Endothelial cell (in vitro differentiated cells): Measurements from ENCODE around the gene LRRC55. TPM values are rescaled to one million over a fixed set of nuclear protein-coding genes. Genes with fewer than 3 reads are reported as not detected.

Experiments
- DNase-seq: peaks from one replicate; pipeline ENCODE4 v3.0.0; 2021; ENCODE audit warnings: low spot score
- H3K27ac Mint-ChIP-seq: one replicate; pipeline ENCODE4 v1.8.0; 2021; ENCODE audit warnings: mixed read lengths, inconsistent platforms; ENCODE audit not compliant: unreplicated experiment
- H3K27me3 Mint-ChIP-seq: one replicate; pipeline ENCODE4 v1.8.0; 2021; ENCODE audit warnings: mild to moderate bottlenecking, moderate library complexity, mixed read lengths, inconsistent platforms; ENCODE audit not compliant: unreplicated experiment
- H3K36me3 Mint-ChIP-seq: one replicate; pipeline ENCODE4 v1.8.0; 2021; ENCODE audit warnings: mild to moderate bottlenecking, low read depth, mixed read lengths, inconsistent platforms; ENCODE audit not compliant: unreplicated experiment
- H3K4me1 Mint-ChIP-seq: one replicate; pipeline ENCODE4 v1.8.0; 2021; ENCODE audit warnings: mild to moderate bottlenecking, mixed read lengths, inconsistent platforms; ENCODE audit not compliant: unreplicated experiment
- H3K4me3 Mint-ChIP-seq: one replicate; pipeline ENCODE4 v1.8.0; 2021; ENCODE audit warnings: mild to moderate bottlenecking, mixed read lengths, inconsistent platforms; ENCODE audit not compliant: unreplicated experiment
- H3K9me3 Mint-ChIP-seq: one replicate; pipeline ENCODE4 v1.8.0; 2021; ENCODE audit warnings: mixed read lengths, inconsistent platforms; ENCODE audit not compliant: unreplicated experiment
- total RNA-seq: library from RNA; stranded (reverse); fragmentation: NEBNext Ultra II Directional; extraction: Animal tissue kit (Norgen Biotek cat#: 25700); gene quantifications from one replicate; pipeline ENCODE4 v1.2.1, GENCODE V29; 2021; ENCODE audit not compliant: unreplicated experiment
- TF ChIP-seq, protein P1 (sequence below): fragments of 200-600 bp; sonication (generic); IDR thresholded peaks from one replicate; pipeline ENCODE4 v1.5.0; 2021; ENCODE audit warnings: antibody characterized with exemption; ENCODE audit not compliant: unreplicated experiment

LRRC55 gene
- total RNA-seq, 1 donor from 2014 or later: 4.7 TPM

GRCh38 chr11:57203882-57204480 is 22.2 kb downstream of the LRRC55 start:
- TF ChIP-seq, protein P1, sequence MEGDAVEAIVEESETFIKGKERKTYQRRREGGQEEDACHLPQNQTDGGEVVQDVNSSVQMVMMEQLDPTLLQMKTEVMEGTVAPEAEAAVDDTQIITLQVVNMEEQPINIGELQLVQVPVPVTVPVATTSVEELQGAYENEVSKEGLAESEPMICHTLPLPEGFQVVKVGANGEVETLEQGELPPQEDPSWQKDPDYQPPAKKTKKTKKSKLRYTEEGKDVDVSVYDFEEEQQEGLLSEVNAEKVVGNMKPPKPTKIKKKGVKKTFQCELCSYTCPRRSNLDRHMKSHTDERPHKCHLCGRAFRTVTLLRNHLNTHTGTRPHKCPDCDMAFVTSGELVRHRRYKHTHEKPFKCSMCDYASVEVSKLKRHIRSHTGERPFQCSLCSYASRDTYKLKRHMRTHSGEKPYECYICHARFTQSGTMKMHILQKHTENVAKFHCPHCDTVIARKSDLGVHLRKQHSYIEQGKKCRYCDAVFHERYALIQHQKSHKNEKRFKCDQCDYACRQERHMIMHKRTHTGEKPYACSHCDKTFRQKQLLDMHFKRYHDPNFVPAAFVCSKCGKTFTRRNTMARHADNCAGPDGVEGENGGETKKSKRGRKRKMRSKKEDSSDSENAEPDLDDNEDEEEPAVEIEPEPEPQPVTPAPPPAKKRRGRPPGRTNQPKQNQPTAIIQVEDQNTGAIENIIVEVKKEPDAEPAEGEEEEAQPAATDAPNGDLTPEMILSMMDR: no peak
- no peak for DNase-seq
- Mint-ChIP-seq H3K9me3 (no peaks in the 10 kb centered on the region), H3K27ac (no peak overlapping the region), H3K4me1 (peaks cover 55% of the 10 kb centered on the region), H3K36me3 (peaks cover 6% of the 10 kb centered on the region), H3K27me3 (peaks cover 24% of the 10 kb centered on the region), H3K4me3 (no peak overlapping the region)

- TF ChIP-seq, protein P1: no peak
- peaks cover 23% of the 10 kb centered on the region for H3K27me3 Mint-ChIP-seq
- no peak overlapping the region for H3K27ac Mint-ChIP-seq
- H3K4me3 Mint-ChIP-seq: no peak overlapping the region
- no peak for DNase-seq
- H3K9me3 Mint-ChIP-seq: no peaks in the 10 kb centered on the region
- peaks cover 6% of the 10 kb centered on the region for H3K36me3 Mint-ChIP-seq
- H3K4me1 Mint-ChIP-seq: peaks cover 60% of the 10 kb centered on the region
Observed at GRCh38 chr11:57205041-57205641, 23.4 kb downstream of the LRRC55 start.

- TF ChIP-seq, protein P1: no peak
- H3K4me1 Mint-ChIP-seq: peaks cover 63% of the 10 kb centered on the region
- H3K9me3 Mint-ChIP-seq: no peaks in the 10 kb centered on the region
- peaks cover 31% of the 10 kb centered on the region for H3K27me3 Mint-ChIP-seq
- H3K27ac Mint-ChIP-seq: peak overlapping the region; percentile 79
- peaks cover 6% of the 10 kb centered on the region for H3K36me3 Mint-ChIP-seq
- H3K4me3 Mint-ChIP-seq: peak overlapping the region; percentile 31
- DNase-seq: peak; percentile 48
Observed at GRCh38 chr11:57207168-57207567, 25.4 kb downstream of the LRRC55 start.

DNA sequence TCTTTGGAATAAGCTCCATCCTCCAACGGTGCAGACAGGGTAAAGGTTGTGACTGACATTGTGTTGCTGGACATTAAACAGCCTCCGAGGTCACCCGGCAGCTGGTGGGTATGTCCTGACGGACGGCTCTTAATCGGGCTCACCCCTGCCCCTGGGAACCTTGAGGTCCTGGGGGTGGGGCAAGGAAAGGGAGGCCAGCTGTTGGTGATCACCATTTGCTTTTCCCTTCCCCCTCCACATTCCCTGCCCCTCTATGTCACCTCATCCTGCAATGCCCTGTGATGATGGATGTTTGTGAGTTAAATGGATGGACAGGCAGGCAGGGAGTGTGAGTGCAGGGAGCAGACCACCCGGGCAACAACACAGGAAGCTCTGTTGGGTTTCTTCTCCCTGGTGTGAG is 29.0 kb downstream of the LRRC55 start:
- TF ChIP-seq, protein P1: no peak
- H3K36me3 Mint-ChIP-seq: peaks cover 6% of the 10 kb centered on the region
- H3K27me3 Mint-ChIP-seq: peaks cover 22% of the 10 kb centered on the region
- DNase-seq: no peak
- H3K27ac Mint-ChIP-seq: peak overlapping the region; percentile 67
- peaks cover 51% of the 10 kb centered on the region for H3K4me1 Mint-ChIP-seq
- H3K4me3 Mint-ChIP-seq: no peak overlapping the region
- H3K9me3 Mint-ChIP-seq: no peaks in the 10 kb centered on the region

DNA sequence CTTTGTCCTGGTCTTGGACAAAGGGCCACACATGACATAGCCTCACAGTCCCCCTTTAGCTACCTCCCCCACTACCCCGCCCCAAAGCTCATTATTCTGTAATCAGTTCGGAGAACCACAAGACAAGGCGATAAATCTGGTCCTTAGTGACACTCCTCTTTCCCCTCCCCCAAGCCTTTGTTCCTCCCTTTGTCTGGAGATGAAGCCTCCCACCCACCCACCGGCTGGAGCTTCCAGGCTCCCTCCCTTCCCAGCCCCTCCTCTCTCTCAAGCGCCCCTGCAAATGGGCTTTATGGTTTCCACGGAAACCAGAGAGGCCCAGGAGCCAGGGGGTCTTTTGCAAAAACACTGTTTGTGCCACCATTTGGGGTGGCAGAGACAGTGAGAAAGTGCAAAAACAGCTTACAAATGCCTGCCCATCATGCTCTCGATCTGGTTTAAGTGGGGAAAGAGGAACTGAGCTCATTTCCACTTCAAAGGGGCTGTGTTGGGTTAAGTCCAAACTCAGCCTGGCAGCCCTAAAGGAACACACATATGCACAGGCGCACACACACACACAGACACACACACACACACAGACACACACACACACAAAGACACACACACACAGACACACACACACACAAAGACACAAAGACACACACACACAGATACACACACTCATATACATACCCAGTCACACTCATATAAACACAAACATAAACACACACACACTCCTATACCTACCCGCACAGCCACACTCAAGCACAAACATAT is 31.8 kb downstream of the LRRC55 start:
- Mint-ChIP-seq H3K36me3 (no peaks in the 10 kb centered on the region), H3K9me3 (no peaks in the 10 kb centered on the region), H3K27ac (no peak overlapping the region), H3K27me3 (peaks cover 13% of the 10 kb centered on the region), H3K4me3 (no peak overlapping the region), H3K4me1 (peaks cover 40% of the 10 kb centered on the region)
- TF ChIP-seq, protein P1: no peak
- DNase-seq: peak; percentile 56
